NCI-H128 (cell line): ENCODE data around the gene ARMH3.
A peak's percentile ranks its signal among the peaks of the same experiment; 100 is the strongest.
"Not testable (repeated sequence)": the region's sequence is repeated elsewhere in the genome, so short reads cannot be mapped to it uniquely, and the experiment has no call there.

Experiments used
- DNase-seq: peaks from one replicate; lab custom pipeline; 2025; ENCODE audit not compliant: unreplicated experiment; lab: John Stamatoyannopoulos, UW

The ARMH3 gene

GRCh38 chr10:102055647-102056419 lies at the start of gene ARMH3:
TSS of gene ARMH3 (minus strand) at chr10:102056173. CDS start at chr10:102040114, 16,059 bp downstream.
- DNase-seq: peak; percentile 83

GRCh38 chr10:102102421-102102820 lies 46.4 kb upstream of the ARMH3 start:
- no peak for DNase-seq

GRCh38 chr10:102101152-102101551 lies 45.2 kb upstream of the ARMH3 start:
- DNase-seq: no peak

- no peak for DNase-seq
Observed at GRCh38 chr10:102096449-102096848, 40.5 kb upstream of the ARMH3 start.

- no peak for DNase-seq
Observed at GRCh38 chr10:102090772-102091171, 34.8 kb upstream of the ARMH3 start.

GRCh38 chr10:102086196-102086595 lies 30.2 kb upstream of the ARMH3 start:
- no peak for DNase-seq

GRCh38 chr10:102085336-102085735 lies 29.4 kb upstream of the ARMH3 start:
- DNase-seq: no peak

GRCh38 chr10:102083541-102083940 lies 27.6 kb upstream of the ARMH3 start:
- DNase-seq: no peak

GRCh38 chr10:102072673-102073527 lies 16.9 kb upstream of the ARMH3 start:
- peak; percentile 41 for DNase-seq

GRCh38 chr10:102069071-102069470 lies 13.1 kb upstream of the ARMH3 start:
- DNase-seq: no peak

GRCh38 chr10:102068216-102068615 lies 12.2 kb upstream of the ARMH3 start:
- DNase-seq: no peak

GRCh38 chr10:102067091-102067916 lies 11.3 kb upstream of the ARMH3 start:
- no peak for DNase-seq

GRCh38 chr10:102066399-102067088 lies 10.6 kb upstream of the ARMH3 start:
- DNase-seq: no peak

- DNase-seq: no peak
Observed at GRCh38 chr10:102065561-102066398, 9.8 kb upstream of the ARMH3 start.

GRCh38 chr10:102064868-102065560 lies 9.0 kb upstream of the ARMH3 start, which contains the start of gene HPS6:
TSS of gene HPS6 (plus strand) at chr10:102065349. CDS start at chr10:102065475, 126 bp downstream.
- peak; percentile 44 for DNase-seq

GRCh38 chr10:102064503-102064867 lies 8.5 kb upstream of the ARMH3 start:
- no peak for DNase-seq

GRCh38 chr10:102059987-102060386 lies 4.0 kb upstream of the ARMH3 start:
- no peak for DNase-seq

- not testable (repeated sequence) for DNase-seq
Observed at GRCh38 chr10:102054881-102055646, 909 bp downstream of the ARMH3 start.
